Measurements from ENCODE around the gene ANKRD34C. TPM values are rescaled to one million over a fixed set of nuclear protein-coding genes. Genes with fewer than 3 reads are reported as not detected.

The ANKRD34C gene
- total RNA-seq, 1 donor from 2014 or later, result not detected

DNA sequence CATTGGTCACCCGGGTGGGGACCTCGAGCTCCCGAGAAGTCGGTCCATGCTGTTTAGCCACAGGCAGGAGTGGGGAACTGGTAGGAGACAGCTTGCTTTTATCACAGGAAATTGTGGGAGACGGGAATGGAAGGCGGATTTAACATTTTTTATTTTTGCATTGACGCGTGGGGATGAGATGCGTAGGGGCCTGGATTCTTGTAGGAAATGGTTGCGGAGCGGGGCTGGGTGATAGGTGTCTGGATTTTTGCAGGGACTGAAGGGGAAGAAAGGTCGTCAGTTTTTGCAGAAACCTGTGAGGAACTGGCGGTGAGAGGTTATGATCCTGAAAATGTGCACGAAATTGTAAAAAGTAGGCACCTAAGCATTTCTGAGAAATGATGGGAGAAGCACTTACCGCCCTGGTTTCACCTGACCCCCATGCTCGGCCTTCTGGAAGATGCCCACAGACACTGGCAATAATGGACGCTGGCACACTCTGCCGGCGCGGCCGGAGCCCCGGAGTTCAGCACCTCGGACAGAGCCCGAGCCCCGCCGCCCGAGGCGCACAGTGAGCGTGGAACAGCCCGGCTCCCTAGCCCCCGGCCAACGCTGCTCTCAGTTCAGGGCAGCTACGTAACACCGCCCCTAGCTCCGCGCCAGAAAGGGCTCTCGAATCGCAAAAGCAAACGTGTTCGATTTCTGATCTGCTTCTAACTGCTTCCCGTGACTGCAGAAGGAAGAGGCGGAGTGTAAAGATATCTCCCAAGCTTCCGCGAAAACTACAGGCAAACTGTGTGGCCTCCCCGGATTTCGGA, 928 bp downstream of the ANKRD34C start:
- peak; percentile 77 for DNase-seq (ENCODE audit: extremely low spot score, unreplicated experiment)
- TF ChIP-seq, protein P1, sequence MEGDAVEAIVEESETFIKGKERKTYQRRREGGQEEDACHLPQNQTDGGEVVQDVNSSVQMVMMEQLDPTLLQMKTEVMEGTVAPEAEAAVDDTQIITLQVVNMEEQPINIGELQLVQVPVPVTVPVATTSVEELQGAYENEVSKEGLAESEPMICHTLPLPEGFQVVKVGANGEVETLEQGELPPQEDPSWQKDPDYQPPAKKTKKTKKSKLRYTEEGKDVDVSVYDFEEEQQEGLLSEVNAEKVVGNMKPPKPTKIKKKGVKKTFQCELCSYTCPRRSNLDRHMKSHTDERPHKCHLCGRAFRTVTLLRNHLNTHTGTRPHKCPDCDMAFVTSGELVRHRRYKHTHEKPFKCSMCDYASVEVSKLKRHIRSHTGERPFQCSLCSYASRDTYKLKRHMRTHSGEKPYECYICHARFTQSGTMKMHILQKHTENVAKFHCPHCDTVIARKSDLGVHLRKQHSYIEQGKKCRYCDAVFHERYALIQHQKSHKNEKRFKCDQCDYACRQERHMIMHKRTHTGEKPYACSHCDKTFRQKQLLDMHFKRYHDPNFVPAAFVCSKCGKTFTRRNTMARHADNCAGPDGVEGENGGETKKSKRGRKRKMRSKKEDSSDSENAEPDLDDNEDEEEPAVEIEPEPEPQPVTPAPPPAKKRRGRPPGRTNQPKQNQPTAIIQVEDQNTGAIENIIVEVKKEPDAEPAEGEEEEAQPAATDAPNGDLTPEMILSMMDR (conservative IDR thresholded peaks at IDR 0.05), result no peak
- no peak overlapping the region for H3K27ac Mint-ChIP-seq
- no peaks in the 10 kb centered on the region for H3K4me1 Mint-ChIP-seq (ENCODE audit: unreplicated experiment)
- H3K4me3 Mint-ChIP-seq, result peak overlapping the region; percentile 17
- H3K27me3 Mint-ChIP-seq, result peaks cover 100% of the 10 kb centered on the region
- no peaks in the 10 kb centered on the region for H3K9me3 Mint-ChIP-seq
- H3K36me3 Mint-ChIP-seq, result no peaks in the 10 kb centered on the region

DNA sequence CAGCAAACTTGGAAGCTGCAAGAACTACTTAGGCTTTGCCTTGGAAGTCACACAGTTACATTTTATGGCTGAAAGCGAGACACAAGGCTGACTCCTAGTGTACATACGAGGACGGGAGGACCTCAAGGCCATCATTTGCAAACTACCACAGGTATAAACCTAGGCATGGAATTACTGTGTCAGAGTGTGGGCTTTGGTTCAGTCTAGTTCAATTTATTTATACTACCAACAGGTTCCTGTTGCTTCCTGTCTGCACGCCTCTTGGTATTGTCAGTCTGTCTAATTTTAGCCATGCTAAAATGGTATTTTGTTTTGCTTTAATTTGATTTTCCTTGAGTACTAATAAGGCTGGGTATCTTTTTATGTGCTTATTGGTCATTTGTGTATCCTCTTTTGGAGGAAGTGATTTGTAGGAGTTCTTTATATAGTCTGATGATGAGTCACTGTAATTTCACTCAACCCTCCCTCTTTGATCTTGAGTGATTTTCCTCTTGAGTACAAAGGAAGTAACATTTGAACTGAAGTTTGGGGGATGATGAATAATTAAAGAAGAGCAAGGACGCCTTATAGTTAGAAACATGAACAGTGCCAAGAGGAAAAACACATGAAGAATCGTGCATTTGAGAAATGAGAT, 8.2 kb downstream of the ANKRD34C start:
- DNase-seq (ENCODE audit: extremely low spot score, unreplicated experiment), result no peak
- no peaks in the 10 kb centered on the region for H3K9me3 Mint-ChIP-seq

DNA sequence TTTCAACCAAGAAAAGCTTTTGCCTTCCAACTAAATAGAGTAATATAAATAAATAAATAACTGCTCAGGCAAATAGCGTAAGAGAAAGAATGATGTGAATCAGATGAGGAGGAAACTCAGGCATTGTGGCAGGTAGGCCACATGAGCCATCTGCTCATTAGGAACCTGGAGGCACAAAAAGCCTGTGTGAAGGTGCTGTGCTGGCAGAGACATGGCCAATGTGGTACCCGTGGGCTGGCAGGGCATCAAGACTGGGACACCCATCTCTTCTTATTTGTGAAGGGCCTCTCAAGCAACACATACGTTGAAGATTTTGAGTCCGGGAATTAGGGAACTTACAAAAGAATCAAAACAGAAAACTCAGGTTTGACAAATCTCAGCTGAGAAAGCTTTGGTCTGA, 9.5 kb downstream of the ANKRD34C start:
- no peaks in the 10 kb centered on the region for H3K9me3 Mint-ChIP-seq
- no peak for DNase-seq (ENCODE audit: extremely low spot score, unreplicated experiment)
- no peak overlapping the region for H3K4me3 Mint-ChIP-seq
- H3K27ac Mint-ChIP-seq, result no peak overlapping the region
- TF ChIP-seq, protein P1 (conservative IDR thresholded peaks at IDR 0.05), result no peak
- no peaks in the 10 kb centered on the region for H3K36me3 Mint-ChIP-seq
- H3K27me3 Mint-ChIP-seq, result peaks cover 73% of the 10 kb centered on the region
- H3K4me1 Mint-ChIP-seq (ENCODE audit: unreplicated experiment), result no peaks in the 10 kb centered on the region

More for the DNA sequence above, 8.2 kb downstream of the ANKRD34C start:
- H3K27ac Mint-ChIP-seq, result no peak overlapping the region
- H3K4me3 Mint-ChIP-seq, result no peak overlapping the region
- TF ChIP-seq, protein P1 (conservative IDR thresholded peaks at IDR 0.05), result no peak
- H3K36me3 Mint-ChIP-seq, result no peaks in the 10 kb centered on the region
- no peaks in the 10 kb centered on the region for H3K4me1 Mint-ChIP-seq (ENCODE audit: unreplicated experiment)
- H3K27me3 Mint-ChIP-seq, result peaks cover 81% of the 10 kb centered on the region

- Mint-ChIP-seq H3K9me3 (no peaks in the 10 kb centered on the region), H3K4me3 (no peak overlapping the region), H3K4me1 (ENCODE audit: unreplicated experiment) (no peaks in the 10 kb centered on the region), H3K27me3 (peaks cover 74% of the 10 kb centered on the region), H3K36me3 (no peaks in the 10 kb centered on the region), H3K27ac (no peak overlapping the region)
- TF ChIP-seq, protein P1 (conservative IDR thresholded peaks at IDR 0.05), result no peak
- no peak for DNase-seq (ENCODE audit: extremely low spot score, unreplicated experiment)
Measured at GRCh38 chr15:79294075-79294474, 11.6 kb downstream of the ANKRD34C start.

DNA sequence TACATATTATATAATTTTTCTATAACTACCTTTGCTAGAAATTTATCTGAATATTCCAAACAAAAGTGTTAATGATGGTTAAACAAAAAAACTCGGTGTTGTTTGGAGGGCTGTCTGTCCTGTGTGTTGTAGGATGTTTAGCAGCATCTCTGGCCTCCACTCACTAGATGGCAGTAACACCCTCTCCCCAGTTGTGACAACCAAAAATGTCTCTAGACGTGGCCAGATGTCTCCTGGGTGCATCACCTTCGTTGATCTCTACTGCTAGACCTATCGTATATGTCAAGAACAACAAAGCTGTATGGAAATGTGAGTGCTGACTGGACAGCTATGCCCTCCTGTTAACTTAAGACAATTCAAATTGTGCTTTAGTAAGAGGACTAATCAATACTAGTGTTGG, 14.1 kb downstream of the ANKRD34C start:
- no peaks in the 10 kb centered on the region for H3K36me3 Mint-ChIP-seq
- TF ChIP-seq, protein P1 (conservative IDR thresholded peaks at IDR 0.05), result peak; percentile 24
- no peak for DNase-seq (ENCODE audit: extremely low spot score, unreplicated experiment)
- H3K27ac Mint-ChIP-seq, result no peak overlapping the region
- no peak overlapping the region for H3K4me3 Mint-ChIP-seq
- H3K27me3 Mint-ChIP-seq, result peaks cover 76% of the 10 kb centered on the region
- H3K4me1 Mint-ChIP-seq (ENCODE audit: unreplicated experiment), result no peaks in the 10 kb centered on the region
- H3K9me3 Mint-ChIP-seq, result no peaks in the 10 kb centered on the region
